ENCODE data around the gene PPY. TPM values are rescaled to one million over a fixed set of nuclear protein-coding genes. Genes with fewer than 3 reads are reported as not detected.

The PPY gene
- polyA plus RNA-seq, 4 donors = 5.5 TPM; not detected in 3

DNA sequence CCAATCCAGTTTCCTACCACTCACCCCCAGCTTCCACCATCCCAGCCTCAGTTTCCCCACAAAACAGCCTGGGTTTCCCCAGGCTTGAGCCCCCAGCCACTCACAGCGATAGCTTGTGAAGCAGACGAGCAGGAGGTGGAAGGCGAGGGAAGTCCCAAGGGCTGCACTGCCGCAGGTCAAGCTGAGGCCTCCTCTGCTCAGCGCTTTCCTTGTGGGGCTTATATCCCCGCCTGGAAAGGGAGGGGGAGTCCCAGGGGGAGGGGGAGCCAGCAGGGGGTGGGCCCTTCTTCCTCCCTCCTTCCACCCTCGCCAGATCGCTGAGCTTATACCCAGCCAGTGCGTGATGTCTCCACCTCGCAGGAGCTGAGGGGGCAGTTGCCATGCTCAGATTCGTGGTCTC, 11.5 kb upstream of the PPY start, which contains the start of gene PYY:
Gene PYY, minus strand, starts transcription at position 195 of the 400 bp plus-strand sequence. CDS start 457 bp downstream, outside the sequence.
- no peaks in the 10 kb centered on the region for H3K36me3 ChIP-seq (ENCODE audit: control insufficient read depth in 3 of 3, insufficient read depth in 2 of 3, low read depth in 1 of 3, low read length in 3 of 3)
- no peak within 1 kb of the TSS for H3K27ac ChIP-seq (ENCODE audit: low read depth in 1 of 3, low read length in 2 of 3)
- DNase-seq (no peak), FAIRE-seq (no peak)
- H3K4me1 ChIP-seq (ENCODE audit: control insufficient read depth in 3 of 3, insufficient read depth in 2 of 3, low read depth in 1 of 3, low read length in 2 of 3) = peaks cover 0 to 9% (median 0%) of the 10 kb centered on the region in 3 donors
- peaks cover 9 to 65% (median 28%) of the 10 kb centered on the region in 3 donors for H3K27me3 ChIP-seq (ENCODE audit: control insufficient read depth in 3 of 3, insufficient read depth in 3 of 3, low read length in 3 of 3)
- no peaks in the 10 kb centered on the region for H3K9me3 ChIP-seq (ENCODE audit: control insufficient read depth in 2 of 2, insufficient read depth in 1 of 2, low read depth in 1 of 2, low read length in 1 of 2)
- peak within 1 kb of the TSS in 1 of 3 donors; percentile 10 for H3K4me3 ChIP-seq (ENCODE audit: low read depth in 1 of 3, low read length in 3 of 3)
- WGBS, 3 donors = 48 to 70% (median 64%) methylated on average over 10 to 11 of the region's 11 CpGs

DNA sequence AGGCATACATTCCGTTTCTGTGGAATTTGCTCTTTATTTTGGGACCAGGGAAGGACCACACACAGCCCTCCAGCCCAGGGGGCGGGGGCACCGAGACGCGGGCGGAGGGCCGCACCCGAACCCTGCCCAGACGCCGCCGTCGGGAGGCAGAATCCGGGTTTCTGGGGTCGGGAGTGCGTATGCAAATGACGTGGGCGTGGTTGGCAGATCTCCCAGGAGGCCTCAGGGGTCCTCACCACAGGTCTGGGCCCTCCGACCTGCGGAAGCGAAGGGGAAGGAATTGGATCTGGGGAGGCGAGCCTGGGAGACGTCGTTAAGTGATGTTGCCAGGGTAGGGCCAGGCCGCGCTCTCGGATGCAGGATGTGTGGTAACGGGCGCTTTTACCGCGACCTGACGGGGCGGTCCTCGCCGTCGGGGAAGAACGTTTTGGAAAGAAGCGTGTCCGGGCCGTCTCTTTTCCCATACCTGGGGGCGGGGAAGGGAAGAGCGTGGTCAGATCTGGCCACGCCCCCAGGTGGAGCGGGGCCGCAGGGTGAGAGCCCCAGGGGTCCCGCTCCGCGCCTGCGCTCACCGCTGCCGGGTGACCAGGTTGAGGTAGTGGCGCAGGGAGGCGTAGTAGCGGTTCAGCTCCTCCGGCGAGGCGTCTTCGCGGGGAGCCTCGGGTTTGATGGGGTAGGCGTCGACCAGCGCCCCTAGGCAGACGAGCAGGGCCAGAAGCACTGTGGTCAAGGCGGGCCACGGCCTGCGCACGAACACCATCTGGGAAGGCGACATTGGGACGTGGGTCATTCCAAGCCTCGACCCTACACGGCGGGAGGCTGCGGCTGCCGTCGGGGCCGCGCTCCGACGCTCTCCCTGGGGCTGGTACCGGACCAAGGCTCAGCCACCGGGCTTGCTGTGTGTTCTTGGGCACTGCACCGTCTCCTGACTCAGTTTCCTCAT, 10.7 kb upstream of the PPY start:
- DNase-seq (peak in 1 of 2 donors; percentile 30), FAIRE-seq (no peak)
- Histone ChIP-seq H3K9me3 (ENCODE audit: control insufficient read depth in 2 of 2, insufficient read depth in 1 of 2, low read depth in 1 of 2, low read length in 1 of 2) (no peaks in the 10 kb centered on the region), H3K27ac (ENCODE audit: low read depth in 1 of 3, low read length in 2 of 3) (no peak overlapping the region), H3K27me3 (ENCODE audit: control insufficient read depth in 3 of 3, insufficient read depth in 3 of 3, low read length in 3 of 3) (peaks cover 9 to 65% (median 28%) of the 10 kb centered on the region in 3 donors), H3K4me1 (ENCODE audit: control insufficient read depth in 3 of 3, insufficient read depth in 2 of 3, low read depth in 1 of 3, low read length in 2 of 3) (peaks cover 0 to 9% (median 0%) of the 10 kb centered on the region in 3 donors), H3K4me3 (ENCODE audit: low read depth in 1 of 3, low read length in 3 of 3) (peak overlapping the region in 1 of 3 donors; percentile 10), H3K36me3 (ENCODE audit: control insufficient read depth in 3 of 3, insufficient read depth in 2 of 3, low read depth in 1 of 3, low read length in 3 of 3) (no peaks in the 10 kb centered on the region)
- WGBS, 3 donors = 6 to 15% (median 11%) methylated on average over 63 to 82 of the region's 82 CpGs

GRCh38 chr17:43952351-43952723, 10.1 kb upstream of the PPY start:
- Histone ChIP-seq H3K4me1 (ENCODE audit: control insufficient read depth in 3 of 3, insufficient read depth in 2 of 3, low read depth in 1 of 3, low read length in 2 of 3) (peaks cover 0 to 9% (median 0%) of the 10 kb centered on the region in 3 donors), H3K27me3 (ENCODE audit: control insufficient read depth in 3 of 3, insufficient read depth in 3 of 3, low read length in 3 of 3) (peaks cover 9 to 65% (median 28%) of the 10 kb centered on the region in 3 donors), H3K9me3 (ENCODE audit: control insufficient read depth in 2 of 2, insufficient read depth in 1 of 2, low read depth in 1 of 2, low read length in 1 of 2) (no peaks in the 10 kb centered on the region), H3K36me3 (ENCODE audit: control insufficient read depth in 3 of 3, insufficient read depth in 2 of 3, low read depth in 1 of 3, low read length in 3 of 3) (no peaks in the 10 kb centered on the region), H3K27ac (ENCODE audit: low read depth in 1 of 3, low read length in 2 of 3) (no peak overlapping the region), H3K4me3 (ENCODE audit: low read depth in 1 of 3, low read length in 3 of 3) (no peak overlapping the region)
- WGBS, 3 donors = 7 to 27% (median 16%) methylated on average over 13 to 19 of the region's 19 CpGs
- no peak for FAIRE-seq
- DNase-seq = peak in 1 of 2 donors; percentile 22

GRCh38 chr17:43951750-43952149, 9.5 kb upstream of the PPY start:
- Histone ChIP-seq H3K4me1 (ENCODE audit: control insufficient read depth in 3 of 3, insufficient read depth in 2 of 3, low read depth in 1 of 3, low read length in 2 of 3) (peaks cover 0 to 9% (median 0%) of the 10 kb centered on the region in 3 donors), H3K36me3 (ENCODE audit: control insufficient read depth in 3 of 3, insufficient read depth in 2 of 3, low read depth in 1 of 3, low read length in 3 of 3) (no peaks in the 10 kb centered on the region), H3K27ac (ENCODE audit: low read depth in 1 of 3, low read length in 2 of 3) (no peak overlapping the region), H3K4me3 (ENCODE audit: low read depth in 1 of 3, low read length in 3 of 3) (no peak overlapping the region), H3K9me3 (ENCODE audit: control insufficient read depth in 2 of 2, insufficient read depth in 1 of 2, low read depth in 1 of 2, low read length in 1 of 2) (no peaks in the 10 kb centered on the region), H3K27me3 (ENCODE audit: control insufficient read depth in 3 of 3, insufficient read depth in 3 of 3, low read length in 3 of 3) (peaks cover 9 to 65% (median 28%) of the 10 kb centered on the region in 3 donors)
- 51 to 74% (median 66%) methylated on average over 4 of the region's 4 CpGs for WGBS, 3 donors
- no peak for FAIRE-seq
- DNase-seq = no peak

DNA sequence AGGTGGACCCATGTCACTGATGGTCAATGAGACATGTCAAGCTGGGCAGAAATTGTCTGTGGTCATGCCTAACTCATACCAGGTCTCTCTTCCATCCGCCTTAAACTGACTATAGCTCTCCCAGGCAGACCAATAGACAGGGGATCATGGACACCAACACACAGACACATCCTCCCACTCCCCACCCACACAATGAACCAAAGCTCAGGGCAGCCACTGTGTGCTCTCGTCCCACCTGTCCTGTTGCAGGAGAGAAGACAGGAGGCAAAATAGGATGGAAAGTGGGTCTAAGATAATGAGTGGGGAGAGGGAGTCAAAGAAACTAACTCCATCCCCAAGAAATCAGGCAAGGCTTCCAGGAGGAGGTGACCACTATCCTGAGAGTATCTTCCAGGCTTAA, 8.3 kb upstream of the PPY start:
- no peaks in the 10 kb centered on the region for H3K36me3 ChIP-seq (ENCODE audit: control insufficient read depth in 3 of 3, insufficient read depth in 2 of 3, low read depth in 1 of 3, low read length in 3 of 3)
- H3K4me1 ChIP-seq (ENCODE audit: control insufficient read depth in 3 of 3, insufficient read depth in 2 of 3, low read depth in 1 of 3, low read length in 2 of 3) = peaks cover 0 to 9% (median 0%) of the 10 kb centered on the region in 3 donors
- H3K27me3 ChIP-seq (ENCODE audit: control insufficient read depth in 3 of 3, insufficient read depth in 3 of 3, low read length in 3 of 3) = peaks cover 9 to 63% (median 25%) of the 10 kb centered on the region in 3 donors
- FAIRE-seq (no peak), DNase-seq (no peak)
- H3K27ac ChIP-seq (ENCODE audit: low read depth in 1 of 3, low read length in 2 of 3) = no peak overlapping the region
- H3K4me3 ChIP-seq (ENCODE audit: low read depth in 1 of 3, low read length in 3 of 3) = no peak overlapping the region
- H3K9me3 ChIP-seq (ENCODE audit: control insufficient read depth in 2 of 2, insufficient read depth in 1 of 2, low read depth in 1 of 2, low read length in 1 of 2) = no peaks in the 10 kb centered on the region
- 77 to 89% (median 88%) methylated on average over 2 of the region's 2 CpGs for WGBS, 3 donors

DNA sequence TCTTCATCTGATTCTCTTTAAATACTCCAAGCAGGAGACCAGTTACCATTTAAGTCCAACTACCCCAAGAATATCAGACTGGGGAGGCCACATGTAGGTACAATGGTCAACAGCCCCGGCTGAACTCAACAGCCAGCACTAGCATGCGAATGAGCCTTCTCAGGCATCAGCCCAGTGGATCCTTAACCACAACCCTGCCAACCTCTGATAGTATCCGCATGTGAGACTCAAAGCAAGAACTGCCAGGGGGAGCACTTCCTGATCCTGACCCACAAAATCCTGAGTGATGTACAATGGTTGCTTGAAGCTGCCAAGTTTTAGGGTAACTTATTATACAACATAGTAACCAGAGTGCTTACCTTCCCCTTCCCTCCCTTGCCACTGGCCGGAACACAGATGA, 7.5 kb upstream of the PPY start:
- no peak for FAIRE-seq
- Histone ChIP-seq H3K9me3 (ENCODE audit: control insufficient read depth in 2 of 2, insufficient read depth in 1 of 2, low read depth in 1 of 2, low read length in 1 of 2) (no peaks in the 10 kb centered on the region), H3K4me1 (ENCODE audit: control insufficient read depth in 3 of 3, insufficient read depth in 2 of 3, low read depth in 1 of 3, low read length in 2 of 3) (peaks cover 0 to 9% (median 0%) of the 10 kb centered on the region in 3 donors), H3K27me3 (ENCODE audit: control insufficient read depth in 3 of 3, insufficient read depth in 3 of 3, low read length in 3 of 3) (peaks cover 9 to 56% (median 25%) of the 10 kb centered on the region in 3 donors), H3K27ac (ENCODE audit: low read depth in 1 of 3, low read length in 2 of 3) (no peak overlapping the region), H3K4me3 (ENCODE audit: low read depth in 1 of 3, low read length in 3 of 3) (no peak overlapping the region), H3K36me3 (ENCODE audit: control insufficient read depth in 3 of 3, insufficient read depth in 2 of 3, low read depth in 1 of 3, low read length in 3 of 3) (no peaks in the 10 kb centered on the region)
- peak in 1 of 2 donors; percentile 6 for DNase-seq
- 52 to 62% (median 62%) methylated on average over 4 of the region's 4 CpGs for WGBS, 3 donors

DNA sequence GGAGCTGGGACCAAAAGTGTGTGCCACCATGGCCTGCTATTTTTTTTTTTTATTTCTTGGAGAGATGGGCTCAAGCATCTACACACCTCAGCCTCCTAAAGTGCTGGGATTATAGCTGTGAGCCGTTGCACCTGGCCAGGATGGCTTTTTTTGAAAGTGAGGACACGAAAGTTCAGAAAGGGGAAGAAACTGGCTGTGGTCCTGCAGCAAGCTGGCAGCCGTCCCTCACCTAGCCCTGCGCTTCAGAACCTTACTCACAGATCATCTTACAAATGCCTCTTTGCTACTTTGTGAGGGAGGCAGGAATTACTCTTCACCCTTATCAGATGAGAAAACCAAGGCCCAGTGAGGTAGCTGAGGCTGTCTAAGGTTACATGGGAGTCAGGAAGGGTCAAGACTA, 4.5 kb upstream of the PPY start:
- H3K4me1 ChIP-seq (ENCODE audit: control insufficient read depth in 3 of 3, insufficient read depth in 2 of 3, low read depth in 1 of 3, low read length in 2 of 3) = no peaks in the 10 kb centered on the region
- no peak for FAIRE-seq
- 56 to 69% (median 59%) methylated on average over 4 of the region's 4 CpGs for WGBS, 3 donors
- H3K27ac ChIP-seq (ENCODE audit: low read depth in 1 of 3, low read length in 2 of 3) = no peak overlapping the region
- peaks cover 0 to 26% (median 11%) of the 10 kb centered on the region in 3 donors for H3K27me3 ChIP-seq (ENCODE audit: control insufficient read depth in 3 of 3, insufficient read depth in 3 of 3, low read length in 3 of 3)
- no peaks in the 10 kb centered on the region for H3K36me3 ChIP-seq (ENCODE audit: control insufficient read depth in 3 of 3, insufficient read depth in 2 of 3, low read depth in 1 of 3, low read length in 3 of 3)
- DNase-seq = no peak
- no peak overlapping the region for H3K4me3 ChIP-seq (ENCODE audit: low read depth in 1 of 3, low read length in 3 of 3)
- no peaks in the 10 kb centered on the region for H3K9me3 ChIP-seq (ENCODE audit: control insufficient read depth in 2 of 2, insufficient read depth in 1 of 2, low read depth in 1 of 2, low read length in 1 of 2)

- H3K27ac ChIP-seq (ENCODE audit: low read depth in 1 of 3, low read length in 2 of 3) = no peak overlapping the region
- 65 to 73% (median 71%) methylated on average over 12 of the region's 12 CpGs for WGBS, 3 donors
- no peak overlapping the region for H3K4me3 ChIP-seq (ENCODE audit: low read depth in 1 of 3, low read length in 3 of 3)
- no peak for FAIRE-seq
- H3K27me3 ChIP-seq (ENCODE audit: control insufficient read depth in 3 of 3, insufficient read depth in 3 of 3, low read length in 3 of 3) = peaks cover 0 to 12% (median 0%) of the 10 kb centered on the region in 3 donors
- no peaks in the 10 kb centered on the region for H3K36me3 ChIP-seq (ENCODE audit: control insufficient read depth in 3 of 3, insufficient read depth in 2 of 3, low read depth in 1 of 3, low read length in 3 of 3)
- no peaks in the 10 kb centered on the region for H3K9me3 ChIP-seq (ENCODE audit: control insufficient read depth in 2 of 2, insufficient read depth in 1 of 2, low read depth in 1 of 2, low read length in 1 of 2)
- DNase-seq = no peak
- no peaks in the 10 kb centered on the region for H3K4me1 ChIP-seq (ENCODE audit: control insufficient read depth in 3 of 3, insufficient read depth in 2 of 3, low read depth in 1 of 3, low read length in 2 of 3)
Observed at GRCh38 chr17:43945074-43945829, 3.0 kb upstream of the PPY start.
